HG03175 (cell line): ENCODE data around the gene INSYN2B.

Experiments used
- ATAC-seq: cut with Tn5 transposase; IDR thresholded peaks from one replicate; pipeline ENCODE4 v1.9.1; 2021; ENCODE audit warnings: mild to moderate bottlenecking, moderate library complexity; ENCODE audit not compliant: unreplicated experiment

Gene INSYN2B

GRCh38 chr5:169934990-169935389, 45.3 kb downstream of the INSYN2B start:
- ATAC-seq, result no peak

DNA sequence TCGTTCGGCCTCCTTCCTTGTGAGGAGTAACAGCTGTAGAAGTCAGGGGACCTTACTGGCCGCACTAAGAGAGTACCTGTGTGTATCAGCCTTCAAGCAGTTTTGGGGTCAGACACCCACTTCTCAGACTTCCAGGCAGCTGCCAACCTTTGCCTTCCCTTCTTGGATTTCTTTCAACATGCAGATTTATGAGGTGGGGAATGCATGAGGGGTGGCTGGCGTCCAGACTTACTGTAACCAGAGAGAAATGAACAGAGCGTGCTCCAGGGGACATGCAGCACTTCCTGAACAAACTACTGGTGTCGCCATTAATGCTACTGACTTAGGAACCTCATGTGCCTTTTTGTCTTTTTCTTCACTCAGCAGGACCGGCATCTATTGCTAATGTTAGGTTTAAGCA, 46.7 kb downstream of the INSYN2B start:
- ATAC-seq, result no peak

DNA sequence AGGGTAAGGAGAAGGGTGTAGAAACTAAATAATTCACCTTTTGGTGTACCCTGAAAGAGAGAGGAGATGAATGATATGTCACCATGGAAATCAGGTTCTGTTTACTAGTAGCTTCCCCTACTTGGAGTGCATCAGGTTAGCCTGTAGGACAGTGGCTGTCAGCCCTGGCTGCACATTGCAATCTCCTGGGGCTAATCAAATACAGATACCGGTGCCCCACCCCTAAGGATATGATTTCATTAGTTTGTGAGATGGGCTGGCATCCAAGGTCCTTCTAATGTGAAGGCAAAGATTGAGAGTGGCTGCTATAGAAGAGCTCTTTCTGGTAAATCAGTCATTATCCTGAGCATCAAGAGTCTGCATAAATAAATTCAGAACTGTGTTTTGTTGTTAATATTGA, 47.2 kb downstream of the INSYN2B start:
- ATAC-seq, result no peak

DNA sequence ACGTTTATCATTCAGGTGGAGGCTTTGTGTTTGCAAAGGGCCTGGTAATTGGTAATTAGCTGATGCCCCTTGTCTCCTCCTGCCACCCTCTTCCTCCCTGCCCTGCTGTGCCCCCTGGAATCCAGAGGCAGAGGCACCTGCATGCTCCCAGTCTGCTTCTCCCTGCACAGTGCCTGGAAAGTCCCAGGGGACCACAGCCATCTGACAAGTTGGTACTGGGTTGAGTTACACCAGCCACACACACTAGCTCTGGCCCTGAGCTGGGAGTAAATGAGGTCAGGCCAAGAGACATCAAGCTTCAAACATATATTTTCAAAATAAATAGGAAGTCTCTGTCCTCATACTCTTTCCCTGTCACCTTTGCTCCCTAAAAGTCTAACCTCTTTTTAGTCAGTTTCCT, 56.3 kb downstream of the INSYN2B start:
- no peak for ATAC-seq

DNA sequence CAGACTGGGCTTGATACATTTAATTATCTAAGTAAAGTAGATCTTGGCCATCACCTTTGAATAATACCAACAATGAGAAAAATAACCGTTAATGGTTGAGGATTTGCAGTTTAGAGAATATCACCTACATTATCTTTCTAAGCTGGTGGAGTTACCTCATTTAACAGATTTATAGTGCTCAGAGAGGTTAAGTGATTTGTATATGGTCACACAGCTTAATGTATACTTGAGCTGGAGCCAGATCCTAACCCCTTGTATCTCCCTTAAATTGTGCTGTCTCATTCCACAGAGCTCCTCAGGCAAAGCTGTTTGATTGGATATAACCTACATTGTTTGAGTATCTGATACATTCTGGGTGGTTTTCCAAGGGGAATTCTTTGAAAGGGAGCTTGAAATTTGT, 57.8 kb downstream of the INSYN2B start:
- ATAC-seq, result no peak

- ATAC-seq, result no peak
These were observed 58.3 kb downstream of the INSYN2B start for GRCh38 chr5:169921949-169922348.

GRCh38 chr5:169921384-169921783, 58.9 kb downstream of the INSYN2B start:
- no peak for ATAC-seq

DNA sequence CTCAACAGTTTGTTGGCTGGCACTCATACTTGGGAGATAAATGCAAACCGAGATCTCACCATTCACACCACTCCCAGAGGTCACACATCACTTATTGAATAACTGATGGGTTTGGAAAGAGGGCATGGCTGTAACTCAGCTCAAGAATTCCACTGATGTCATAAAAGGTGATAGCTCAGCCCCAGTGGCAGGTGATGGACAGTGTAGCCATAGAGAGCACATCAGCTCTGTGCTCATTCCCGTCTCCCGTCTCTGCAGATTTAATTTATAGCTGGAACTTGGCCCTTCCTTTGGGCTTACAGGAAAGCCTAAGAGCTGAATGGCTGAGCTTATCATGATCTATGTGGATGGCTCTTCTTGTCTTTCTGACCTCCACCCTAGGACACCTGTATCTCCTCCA, 59.8 kb downstream of the INSYN2B start:
- no peak for ATAC-seq

DNA sequence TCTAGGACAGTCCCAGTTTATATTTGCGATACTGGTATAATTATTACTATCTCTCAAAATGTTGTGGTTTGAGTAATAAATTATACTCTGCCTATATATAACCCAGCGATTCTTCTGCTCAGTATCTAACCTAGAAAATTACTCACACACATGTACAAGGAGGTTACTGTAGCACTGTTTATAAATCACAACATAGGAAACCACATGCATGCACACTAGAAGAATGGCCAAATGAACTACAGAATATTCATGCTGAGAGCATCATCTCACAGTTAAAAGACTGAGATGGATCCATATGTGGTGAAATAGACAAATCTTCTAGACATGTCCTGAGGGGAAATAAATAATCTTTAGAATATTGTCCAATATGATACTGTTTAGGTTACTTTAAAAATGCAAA, 62.1 kb downstream of the INSYN2B start:
- ATAC-seq, result no peak

DNA sequence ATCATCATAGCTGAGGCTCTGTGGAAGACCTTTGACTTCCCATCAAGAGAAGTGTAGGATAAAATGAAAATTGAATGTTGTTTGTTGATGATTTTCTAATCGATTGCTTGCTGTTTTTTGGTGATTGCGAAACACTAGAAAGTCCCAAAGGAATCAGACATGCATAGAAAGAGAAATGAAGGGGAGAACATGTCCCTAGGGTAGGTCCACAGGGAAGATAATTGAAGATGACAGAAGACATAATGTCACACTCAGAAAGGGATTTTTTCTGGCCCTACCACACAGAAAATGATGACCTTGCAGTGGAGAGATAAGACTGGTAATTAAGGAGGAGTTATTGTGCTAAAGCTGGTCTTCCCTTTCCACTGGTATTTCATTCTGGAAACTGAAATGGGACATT, 62.8 kb downstream of the INSYN2B start:
- no peak for ATAC-seq

GRCh38 chr5:169914766-169915165, 65.5 kb downstream of the INSYN2B start:
- ATAC-seq, result peak; percentile 60

GRCh38 chr5:169913479-169913878, 66.8 kb downstream of the INSYN2B start:
- no peak for ATAC-seq

DNA sequence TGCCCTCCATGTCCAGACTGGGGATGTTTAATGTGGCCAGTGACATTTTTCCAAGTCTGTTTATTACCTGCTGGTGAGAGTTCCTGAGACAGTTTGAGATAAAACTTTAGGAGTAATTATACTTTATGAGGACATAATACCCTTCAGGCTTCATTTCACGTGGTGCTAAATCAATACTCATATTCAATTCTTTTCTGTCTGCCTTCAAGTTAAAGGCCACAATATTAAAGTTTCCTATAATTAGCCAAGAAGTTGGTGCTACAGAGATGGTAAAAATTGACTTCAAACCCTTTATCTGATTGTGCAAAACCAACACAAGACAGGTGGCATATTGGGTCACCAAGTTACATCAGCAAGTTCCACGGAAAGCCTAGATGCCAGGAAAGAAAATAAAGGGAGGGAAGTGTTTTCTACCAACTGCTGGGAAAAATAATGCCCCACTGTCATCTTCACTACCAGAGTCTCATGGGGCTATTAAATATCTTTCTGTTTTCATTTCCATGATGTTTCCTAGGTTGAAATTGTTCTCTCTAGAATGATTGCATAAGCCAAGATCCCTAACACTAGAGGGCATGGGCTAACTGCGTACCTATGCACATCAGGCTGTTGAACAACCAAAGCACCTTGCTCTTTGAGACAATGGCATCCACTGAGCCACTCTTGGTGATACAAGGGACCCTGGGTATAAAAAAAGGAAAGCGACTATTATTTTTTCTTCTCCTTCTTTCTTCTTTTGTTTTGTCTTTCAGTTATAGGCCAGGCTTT, 68.7 kb downstream of the INSYN2B start:
- ATAC-seq, result no peak

GRCh38 chr5:169910393-169910792, 69.9 kb downstream of the INSYN2B start:
- ATAC-seq, result no peak

DNA sequence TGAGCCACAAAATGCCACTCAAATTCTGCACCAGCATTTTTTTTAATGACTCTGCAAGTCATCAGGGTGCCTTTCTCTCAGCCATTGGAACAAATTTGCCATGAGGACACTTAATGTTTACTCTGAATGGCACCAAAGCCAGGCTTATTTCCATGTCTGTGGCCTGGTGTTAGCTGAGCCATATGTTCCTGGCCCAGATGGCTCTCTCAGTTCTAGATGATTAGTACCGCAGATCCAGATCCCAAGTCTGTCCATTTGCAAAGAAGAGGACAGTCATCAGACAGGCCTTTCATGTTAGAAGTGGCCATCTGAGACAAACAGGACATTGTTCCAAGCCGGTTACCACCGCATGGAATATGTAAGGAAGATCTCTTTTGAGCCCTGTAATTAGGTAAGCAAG, 70.3 kb downstream of the INSYN2B start:
- ATAC-seq, result no peak

DNA sequence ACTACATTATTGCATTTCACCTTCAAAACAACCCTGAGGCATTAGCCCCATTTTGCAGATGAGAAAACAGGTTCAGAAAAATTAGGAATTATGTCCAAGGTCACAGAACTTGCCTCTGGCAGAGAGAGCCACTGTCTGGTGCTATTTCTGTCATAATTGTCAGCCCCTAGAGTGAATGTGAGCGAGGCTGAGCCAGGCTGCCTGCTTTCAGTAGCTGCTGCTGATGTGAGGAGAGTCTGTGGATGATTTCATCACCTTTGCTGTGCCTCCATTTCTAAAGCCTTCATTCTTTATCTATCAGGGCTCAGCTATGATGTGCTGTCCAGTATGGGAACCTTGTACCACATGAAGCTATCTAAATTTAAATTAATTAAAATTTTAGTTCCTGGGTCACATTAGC, 71.4 kb downstream of the INSYN2B start:
- ATAC-seq, result no peak

- no peak for ATAC-seq
These were observed 73.3 kb downstream of the INSYN2B start for GRCh38 chr5:169906745-169907649.

DNA sequence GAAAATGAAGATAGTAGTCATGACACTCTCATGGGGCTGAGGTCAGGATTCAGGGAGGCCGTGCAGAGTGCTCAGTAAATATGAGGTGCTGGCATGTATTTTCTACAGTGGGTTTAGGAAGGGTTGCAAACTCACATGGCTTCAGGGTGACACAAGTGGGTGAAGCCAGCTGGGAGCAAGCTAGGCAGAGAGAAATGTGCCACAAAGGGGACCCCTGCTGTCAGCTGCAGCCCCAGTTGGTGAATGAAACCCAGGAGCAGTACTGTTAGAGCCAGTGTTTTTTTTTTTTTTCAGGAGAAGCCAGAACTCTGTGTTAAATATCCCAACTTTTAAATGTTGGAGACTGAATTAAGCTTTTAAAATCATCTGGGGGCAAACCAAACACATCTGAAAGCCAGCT, 75.3 kb downstream of the INSYN2B start:
- no peak for ATAC-seq

- ATAC-seq, result no peak
These were observed 75.8 kb downstream of the INSYN2B start for GRCh38 chr5:169904508-169904907.

DNA sequence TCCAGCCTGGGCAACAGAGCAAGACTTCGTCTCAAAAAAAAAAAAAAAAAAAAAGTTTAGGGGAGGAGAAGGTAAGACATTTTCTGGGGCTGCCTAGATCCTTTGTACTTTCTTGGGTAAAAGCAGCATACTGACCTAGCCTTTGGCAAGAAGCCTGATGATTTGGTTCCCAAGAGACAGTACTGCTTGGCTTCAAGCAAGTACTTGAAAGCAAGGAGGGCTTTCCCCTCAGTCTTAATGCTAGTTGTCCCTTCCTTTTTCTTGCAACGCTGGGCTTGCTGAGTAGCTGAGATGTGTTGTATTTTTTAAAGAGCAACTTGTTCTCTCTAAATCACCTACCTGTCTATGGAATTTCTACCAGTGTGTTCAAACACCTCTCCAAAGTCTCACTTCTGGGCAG, 76.2 kb downstream of the INSYN2B start:
- ATAC-seq, result no peak

- ATAC-seq, result no peak
These were observed 78.4 kb downstream of the INSYN2B start for GRCh38 chr5:169901896-169902295.

DNA sequence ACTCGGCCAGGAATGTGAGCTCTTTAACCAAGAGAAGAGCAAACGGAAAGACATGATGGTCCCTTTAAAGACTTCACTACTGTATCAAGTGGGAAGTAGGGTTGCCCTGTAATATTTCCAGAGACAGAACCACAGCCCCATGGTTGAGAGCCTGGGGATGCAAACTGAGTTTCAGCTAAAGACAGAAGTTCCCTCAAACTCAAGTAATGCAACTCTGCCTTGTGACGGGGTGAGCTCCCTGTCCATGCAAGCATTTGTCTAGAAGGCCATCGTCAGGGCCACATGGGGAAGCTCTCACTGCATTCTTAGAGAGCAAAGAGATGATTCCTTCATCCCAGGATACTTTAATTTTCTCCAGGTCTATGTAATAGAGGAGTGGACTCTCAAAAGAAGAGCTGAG, 82.8 kb downstream of the INSYN2B start:
- ATAC-seq, result no peak
